Esophagus muscularis mucosa (tissue), 4 donors: ENCODE results near the gene TENM3. TPM values are rescaled to one million over a fixed set of nuclear protein-coding genes. Genes with fewer than 3 reads are reported as not detected.

ENCODE experiments used
- DNase-seq: peaks from one replicate; pipeline ENCODE4 v3.0.0-alpha.2; 2017; ENCODE audit errors: extremely low spot score
- H3K27ac ChIP-seq, 4 donors: fragments of 200-600 bp; sonication (generic); replicated peaks in 1 of 4; 1 replicate in 3 of 4; 2 replicates in 1 of 4; pipeline ENCODE4 v1.5.1; 2016 to 2019; ENCODE audit warnings: mild to moderate bottlenecking in 1 of 4
- H3K27me3 ChIP-seq, 4 donors: fragments of 200-600 bp; sonication (generic); one replicate each; pipeline versions ENCODE4 v1.5.1 to v1.6.0; 2016 to 2019
- H3K36me3 ChIP-seq, 4 donors: fragments of 200-600 bp; sonication (generic); one replicate each; pipeline ENCODE4 v1.5.1; 2016 to 2019
- H3K4me1 ChIP-seq, 4 donors: fragments of 200-600 bp; sonication (generic); one replicate each; pipeline ENCODE4 v1.5.1; 2016 to 2019
- H3K4me3 ChIP-seq, 4 donors: fragments of 200-600 bp; sonication (generic); 1 replicate in 2 of 4; 2 replicates in 2 of 4; pipeline ENCODE4 v1.5.1; 2016 to 2019; ENCODE audit warnings: mild to moderate bottlenecking in 4 of 4, moderate library complexity in 1 of 4
- H3K9me3 ChIP-seq, 4 donors: fragments of 200-600 bp; sonication (generic); 1 replicate in 3 of 4; 2 replicates in 1 of 4; pipeline ENCODE4 v1.5.1; 2016 to 2019
- CTCF ChIP-seq, 3 experiments: fragments of 200-600 bp in 2 of 3; fragments of 450-650 bp in 1 of 3; sonication (generic) in 2 of 3; IDR thresholded peaks; one replicate each; pipeline ENCODE4 v1.5.1; 2017 to 2019; ENCODE audit warnings: antibody characterized with exemption in 3 of 3, mild to moderate bottlenecking in 2 of 3, moderate library complexity in 1 of 3
- EP300 ChIP-seq: sonication (generic); formaldehyde crosslinking; IDR thresholded peaks from one replicate; pipeline ENCODE4 v1.6.1; 2017; ENCODE audit warnings: antibody characterized with exemption
- POLR2A ChIP-seq: fragments of 450-650 bp; IDR thresholded peaks from one replicate; pipeline ENCODE4 v1.6.1; 2017; ENCODE audit warnings: antibody characterized with exemption, moderate library complexity, mild to moderate bottlenecking, low read depth
- POLR2AphosphoS5 ChIP-seq, 2 donors: sonication (generic); formaldehyde crosslinking; IDR thresholded peaks; one replicate each; pipeline ENCODE4 v1.6.1; 2017; ENCODE audit warnings: antibody characterized with exemption in 2 of 2
- WGBS: methylation state at CpG from one replicate; pipeline ENCODE4 v1.1.5; 2018; 5-methylcytosine and 5-hydroxymethylcytosine counted together
- intact Hi-C: fragments of 100-400 bp; cut with DNase I; formaldehyde crosslinking; loops from one replicate; pipeline ENCODE4 v1.15.1; 2023
- total RNA-seq, 4 donors: library from RNA; depleted of rRNA; stranded (reverse); fragments of >200 nt; gene quantifications; one replicate each; pipeline versions ENCODE4 v1.1.0 to v1.2.1, GENCODE V29; 2016

Gene TENM3
- total RNA-seq, 4 donors from 2014 or later, result 16.2 to 30.5 (median 28.3) TPM

DNA sequence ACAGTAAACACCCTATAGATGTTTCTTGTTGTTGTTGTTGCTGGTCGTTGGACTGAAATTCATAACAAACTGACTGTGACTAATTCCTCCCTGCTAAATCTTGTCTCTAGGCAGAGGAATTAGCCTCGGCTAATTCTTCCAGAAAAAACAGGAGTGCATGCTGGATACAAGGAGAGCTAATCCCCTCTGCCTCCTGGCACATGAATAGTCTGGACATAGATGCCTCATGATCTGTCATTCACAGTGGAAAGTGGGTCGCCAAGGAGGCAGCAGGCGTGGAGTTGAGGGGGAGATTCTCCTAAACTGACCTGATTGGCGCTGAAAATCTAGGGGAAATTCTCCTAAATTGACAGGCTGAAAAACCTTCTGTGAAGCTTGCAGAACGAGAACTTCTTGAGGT is 453.9 kb downstream of the TENM3 start:
- Histone ChIP-seq H3K36me3 (no peaks in the 10 kb centered on the region), H3K27ac (no peak overlapping the region), H3K9me3 (no peaks in the 10 kb centered on the region), H3K27me3 (no peaks in the 10 kb centered on the region), H3K4me1 (no peaks in the 10 kb centered on the region), H3K4me3 (no peak overlapping the region)
- intact Hi-C loops, result no loop called here
- DNase-seq, result no peak
- 79% methylated on average over 6 of the region's 6 CpGs for WGBS
- TF ChIP-seq CTCF (IDR thresholded peaks at IDR 0.05) (no peak), EP300 (no peak), POLR2A (no peak), POLR2AphosphoS5 (IDR thresholded peaks at IDR 0.05) (no peak)

- Histone ChIP-seq H3K27ac (no peak overlapping the region), H3K36me3 (no peaks in the 10 kb centered on the region), H3K4me1 (no peaks in the 10 kb centered on the region), H3K4me3 (no peak overlapping the region), H3K9me3 (no peaks in the 10 kb centered on the region), H3K27me3 (no peaks in the 10 kb centered on the region)
- TF ChIP-seq CTCF (IDR thresholded peaks at IDR 0.05), result no peak
- TF ChIP-seq POLR2AphosphoS5 (IDR thresholded peaks at IDR 0.05), result no peak
- TF ChIP-seq POLR2A, result no peak
- TF ChIP-seq EP300, result no peak
- 96% methylated on average over 6 of the region's 6 CpGs for WGBS
- no peak for DNase-seq
- intact Hi-C loops, result no loop called here
Measured at GRCh38 chr4:182698212-182698611, 455.0 kb downstream of the TENM3 start.

- Histone ChIP-seq H3K9me3 (no peaks in the 10 kb centered on the region), H3K4me3 (no peak overlapping the region), H3K36me3 (no peaks in the 10 kb centered on the region), H3K27ac (no peak overlapping the region), H3K27me3 (no peaks in the 10 kb centered on the region), H3K4me1 (no peaks in the 10 kb centered on the region)
- DNase-seq, result no peak
- 35% methylated on average over 3 of the region's 3 CpGs for WGBS
- intact Hi-C loops, result no loop called here
- TF ChIP-seq POLR2A, result no peak
Measured at GRCh38 chr4:182699201-182699600, 456.0 kb downstream of the TENM3 start.

DNA sequence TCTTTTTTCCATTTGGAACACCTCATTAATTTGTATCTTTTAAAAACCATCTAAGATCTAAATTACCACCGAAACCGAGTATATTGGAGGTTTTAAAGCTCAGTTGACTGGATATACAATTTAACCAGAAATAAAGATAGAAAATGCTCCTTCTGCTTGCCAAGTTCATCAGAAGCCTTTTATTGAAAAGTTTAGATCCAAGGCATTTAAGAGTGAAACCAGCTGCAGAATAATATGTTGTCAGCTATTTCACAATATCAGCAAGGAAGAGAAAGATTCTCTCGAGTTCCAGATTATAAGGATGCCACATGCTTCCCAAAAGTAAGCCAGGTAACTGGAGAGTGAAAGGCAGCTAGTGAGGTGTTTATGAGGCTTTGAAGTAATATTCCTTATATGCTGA is 456.6 kb downstream of the TENM3 start:
- intact Hi-C loops, result no loop called here
- H3K27ac ChIP-seq, result no peak overlapping the region

DNA sequence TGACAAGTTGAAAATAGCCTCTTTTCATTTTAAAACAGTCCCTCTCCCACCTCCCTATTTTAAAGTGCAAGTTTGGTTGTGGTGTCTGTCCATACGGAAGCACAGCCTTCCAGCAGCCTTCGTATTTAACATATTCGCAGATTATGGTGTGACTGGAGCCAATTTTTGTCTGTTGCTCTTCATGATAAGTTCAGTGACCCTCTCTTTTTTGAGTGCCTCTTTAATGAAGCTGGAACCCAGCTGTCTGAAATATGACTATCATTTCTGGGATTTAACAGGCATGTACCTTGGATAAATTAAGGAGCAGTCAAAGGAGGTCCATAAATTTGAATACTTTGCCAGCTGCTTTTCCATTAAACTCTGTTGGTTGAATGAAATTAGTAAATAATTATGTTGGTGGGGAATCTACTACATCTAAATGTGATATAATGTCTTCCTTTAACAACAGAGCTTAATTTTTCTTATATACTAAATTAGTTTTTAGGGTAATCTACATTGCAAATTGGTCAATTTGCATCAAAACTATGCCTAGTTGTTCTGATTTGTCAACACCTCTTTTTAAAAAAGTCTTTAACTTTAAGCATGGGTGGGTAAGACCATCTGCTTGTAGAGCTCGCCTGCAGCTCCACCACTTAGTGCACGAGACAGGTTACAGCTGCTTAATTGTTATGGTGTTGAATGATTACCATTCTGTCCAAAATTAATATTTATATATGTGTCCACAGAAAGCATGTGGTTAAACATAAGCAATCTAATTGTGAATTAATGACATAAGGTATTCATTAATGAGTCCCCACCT is 457.4 kb downstream of the TENM3 start:
- H3K4me3 ChIP-seq, result no peak overlapping the region

More for the DNA sequence above, 456.6 kb downstream of the TENM3 start:
- Histone ChIP-seq H3K4me3 (no peak overlapping the region), H3K36me3 (no peaks in the 10 kb centered on the region), H3K9me3 (no peaks in the 10 kb centered on the region), H3K27me3 (no peaks in the 10 kb centered on the region), H3K4me1 (no peaks in the 10 kb centered on the region)
- DNase-seq, result no peak
- TF ChIP-seq POLR2A (no peak), CTCF (IDR thresholded peaks at IDR 0.05) (no peak), EP300 (no peak), POLR2AphosphoS5 (IDR thresholded peaks at IDR 0.05) (no peak)
- 67% methylated on average over 3 of the region's 3 CpGs for WGBS

More for the DNA sequence above, 457.4 kb downstream of the TENM3 start:
- no peak for TF ChIP-seq POLR2A
- TF ChIP-seq POLR2AphosphoS5 (IDR thresholded peaks at IDR 0.05), result no peak
- no peak for TF ChIP-seq EP300
- TF ChIP-seq CTCF (IDR thresholded peaks at IDR 0.05), result no peak
- Histone ChIP-seq H3K4me1 (no peaks in the 10 kb centered on the region), H3K36me3 (no peaks in the 10 kb centered on the region), H3K27ac (no peak overlapping the region), H3K9me3 (no peaks in the 10 kb centered on the region), H3K27me3 (no peaks in the 10 kb centered on the region)
- intact Hi-C loops, result no loop called here
- 93% methylated on average over 5 of the region's 5 CpGs for WGBS
- DNase-seq, result no peak
